Activated naive CD8-positive, alpha-beta T cell treated with anti-CD3 and anti-CD28 coated beads, Interleukin-2, amount 50 U/mL, for 16 hours (primary cell): ENCODE results near the gene RAB12.
"Not testable (repeated sequence)": the region's sequence is repeated elsewhere in the genome, so short reads cannot be mapped to it uniquely, and the experiment has no call there.

Experiments
- DNase-seq: peaks from one replicate; pipeline ENCODE4 v3.0.0-alpha.2; 2020; ENCODE audit warnings: low read depth, low spot score

RAB12 gene

GRCh38 chr18:8611916-8612576 is 2.8 kb downstream of the RAB12 start:
- no peak for DNase-seq

GRCh38 chr18:8614875-8615274 is 5.6 kb downstream of the RAB12 start:
- no peak for DNase-seq

- no peak for DNase-seq
Observed at GRCh38 chr18:8615397-8616027, 6.3 kb downstream of the RAB12 start.

GRCh38 chr18:8616028-8616401 is 6.8 kb downstream of the RAB12 start:
- DNase-seq: no peak

GRCh38 chr18:8617907-8618306 is 8.7 kb downstream of the RAB12 start:
- DNase-seq: no peak

- no peak for DNase-seq
Observed at GRCh38 chr18:8619041-8619440, 9.8 kb downstream of the RAB12 start.

- DNase-seq: no peak
Observed at GRCh38 chr18:8619835-8620577, 10.8 kb downstream of the RAB12 start.

- DNase-seq: no peak
Observed at GRCh38 chr18:8620845-8621244, 11.6 kb downstream of the RAB12 start.

GRCh38 chr18:8622625-8623024 is 13.4 kb downstream of the RAB12 start:
- not testable (repeated sequence) for DNase-seq

GRCh38 chr18:8623549-8624106 is 14.4 kb downstream of the RAB12 start:
- no peak for DNase-seq

GRCh38 chr18:8625461-8626092 is 16.3 kb downstream of the RAB12 start:
- DNase-seq: no peak

- no peak for DNase-seq
Observed at GRCh38 chr18:8626414-8627106, 17.3 kb downstream of the RAB12 start.

- DNase-seq: no peak
Observed at GRCh38 chr18:8627107-8627472, 17.9 kb downstream of the RAB12 start.

- DNase-seq: no peak
Observed at GRCh38 chr18:8627540-8627939, 18.3 kb downstream of the RAB12 start.

- no peak for DNase-seq
Observed at GRCh38 chr18:8629602-8630001, 20.4 kb downstream of the RAB12 start.

GRCh38 chr18:8630546-8630945 is 21.3 kb downstream of the RAB12 start:
- no peak for DNase-seq

GRCh38 chr18:8631265-8631664 is 22.0 kb downstream of the RAB12 start:
- DNase-seq: no peak

- DNase-seq: no peak
Observed at GRCh38 chr18:8632386-8632785, 23.1 kb downstream of the RAB12 start.

GRCh38 chr18:8634508-8634907 is 25.3 kb downstream of the RAB12 start:
- DNase-seq: no peak

- DNase-seq: no peak
Observed at GRCh38 chr18:8635087-8635486, 25.9 kb downstream of the RAB12 start.

GRCh38 chr18:8639762-8640161 is 30.5 kb downstream of the RAB12 start:
- no peak for DNase-seq
